ENCODE measurements around the gene SLC17A4. TPM values are rescaled to one million over a fixed set of nuclear protein-coding genes. Genes with fewer than 3 reads are reported as not detected.

The SLC17A4 gene
- total and polyA plus RNA-seq, 2 of the 13 experiments (the other 11 are each of a cell fraction or from before 2014, with no cell fraction given), result 0.07 TPM; not detected in 1

GRCh38 chr6:25757936-25758642, 3.5 kb downstream of the SLC17A4 start:
- no peak overlapping the region for H3K4me3 ChIP-seq (replicated peaks in 1 of 3; ENCODE audit: insufficient read depth in 1 of 3, low read depth in 2 of 3, low read length in 3 of 3)
- no peak overlapping the region for H3K27ac ChIP-seq (ENCODE audit: extremely low read length, insufficient read depth, low read length)
- H3K27me3 ChIP-seq (ENCODE audit: control insufficient read depth in 1 of 2, insufficient read depth in 2 of 2, low read length in 2 of 2), result peaks cover 0 to 8% of the 10 kb centered on the region in 2 experiments; a peak in 1 of 5 replicates
- no peaks in the 10 kb centered on the region for H3K9me3 ChIP-seq (ENCODE audit: low read length)
- peaks cover 61% of the 10 kb centered on the region for H3K4me1 ChIP-seq (ENCODE audit: insufficient read depth, low read length)
- intact Hi-C loops (cut with micrococcal nuclease; ENCODE audit: unreplicated experiment), result no loop called here
- CTCF ChIA-PET (ENCODE audit: low intra/inter-chr PET ratio, low total read pairs), result no interaction called here
- no peak overlapping the region for H2AFZ ChIP-seq (ENCODE audit: low read length)
- no peak overlapping the region for H3K4me2 ChIP-seq (ENCODE audit: low read depth, low read length)
- no peaks in the 10 kb centered on the region for H3K36me3 ChIP-seq (replicated peaks in 1 of 2; ENCODE audit: control insufficient read depth in 1 of 2, insufficient read depth in 2 of 2, low read length in 2 of 2)
- H3K9ac ChIP-seq (ENCODE audit: insufficient read depth, low read depth, low read length), result no peak overlapping the region
- no peak for ATAC-seq
- in situ Hi-C loops (cut with HindIII; ENCODE audit: extremely low pct_ligation_motif_present, low pct_unique_long_range_greater_than_20kb), result no loop called here
- no TSS peak for BruUV-seq (replicated peaks)
- H4K20me1 ChIP-seq (ENCODE audit: insufficient read depth, low read length), result no peaks in the 10 kb centered on the region
- no peak for FAIRE-seq
- no peaks in the 10 kb centered on the region for H3K79me2 ChIP-seq (ENCODE audit: insufficient read depth, low read length)
- 55% methylated on average over 6 of the region's 6 CpGs for WGBS (ENCODE audit: low lambda C conversion rate)
- POLR2A ChIA-PET, result no interaction called here
- TF ChIP-seq MEIS2 (CRISPR knock-in tag; IDR thresholded peaks at IDR 0.05) (no peak), DDIT3 (CRISPR knock-in tag; IDR thresholded peaks at IDR 0.05) (no peak), NFE2L2 (IDR thresholded peaks at IDR 0.05; ENCODE audit: low read length) (no peak), PPARG (CRISPR knock-in tag; conservative IDR thresholded peaks at IDR 0.05) (no peak), MATR3 (CRISPR knock-in tag; IDR thresholded peaks at IDR 0.05) (no peak), ZNF639 (CRISPR knock-in tag; conservative IDR thresholded peaks at IDR 0.05) (no peak)
- no peak for DNase-seq (ENCODE audit: low spot score)

GRCh38 chr6:25764611-25765010, 10.1 kb downstream of the SLC17A4 start:
- H2AFZ ChIP-seq (ENCODE audit: low read length), result no peak overlapping the region
- no peak overlapping the region for H3K9ac ChIP-seq (ENCODE audit: insufficient read depth, low read depth, low read length)
- WGBS (ENCODE audit: low lambda C conversion rate), result 88% methylated on average over 2 of the region's 2 CpGs
- no TSS peak for BruUV-seq (replicated peaks)
- FAIRE-seq (no peak), ATAC-seq (no peak), DNase-seq (ENCODE audit: low spot score) (no peak)
- CTCF ChIA-PET (ENCODE audit: low intra/inter-chr PET ratio, low total read pairs), result no interaction called here
- H3K27me3 ChIP-seq (ENCODE audit: control insufficient read depth in 1 of 2, insufficient read depth in 2 of 2, low read length in 2 of 2), result no peaks in the 10 kb centered on the region
- H3K36me3 ChIP-seq (replicated peaks in 1 of 2; ENCODE audit: control insufficient read depth in 1 of 2, insufficient read depth in 2 of 2, low read length in 2 of 2), result no peaks in the 10 kb centered on the region
- in situ Hi-C loops (cut with HindIII; ENCODE audit: extremely low pct_ligation_motif_present, low pct_unique_long_range_greater_than_20kb) (no loop called here), intact Hi-C loops (cut with micrococcal nuclease; ENCODE audit: unreplicated experiment) (no loop called here)
- no peaks in the 10 kb centered on the region for H3K79me2 ChIP-seq (ENCODE audit: insufficient read depth, low read length)
- H3K27ac ChIP-seq (ENCODE audit: extremely low read length, insufficient read depth, low read length), result no peak overlapping the region
- no peaks in the 10 kb centered on the region for H4K20me1 ChIP-seq (ENCODE audit: insufficient read depth, low read length)
- no peak overlapping the region for H3K4me3 ChIP-seq (replicated peaks in 1 of 3; ENCODE audit: insufficient read depth in 1 of 3, low read depth in 2 of 3, low read length in 3 of 3)
- POLR2A ChIA-PET, result no interaction called here
- H3K4me1 ChIP-seq (ENCODE audit: insufficient read depth, low read length), result peaks cover under 1% of the 10 kb centered on the region; the same call in 1 of the 2 replicates
- H3K9me3 ChIP-seq (ENCODE audit: low read length), result no peaks in the 10 kb centered on the region
- H3K4me2 ChIP-seq (ENCODE audit: low read depth, low read length), result no peak overlapping the region
- TF ChIP-seq HNRNPK (IDR thresholded peaks at IDR 0.05; ENCODE audit: low read depth, low read length, poor library complexity, severe bottlenecking) (no peak), TARDBP (CRISPR knock-in tag; IDR thresholded peaks at IDR 0.05) (no peak), PCBP1 (IDR thresholded peaks at IDR 0.05; ENCODE audit: borderline replicate concordance, low read depth, low read length) (no peak), ZNF230 (CRISPR knock-in tag; IDR thresholded peaks at IDR 0.05) (no peak), SPEN (CRISPR knock-in tag; IDR thresholded peaks at IDR 0.05; ENCODE audit: low read depth) (no peak), KDM5A (IDR thresholded peaks at IDR 0.05; ENCODE audit: borderline replicate concordance, low read length) (no peak), ZNF687 (CRISPR knock-in tag; IDR thresholded peaks at IDR 0.05) (no peak)

Measured in HepG2 (cell line).